Fibroblast of lung (primary cell): ENCODE results near the gene DBNL. TPM values are rescaled to one million over a fixed set of nuclear protein-coding genes. Genes with fewer than 3 reads are reported as not detected.
"Not testable (repeated sequence)": the region's sequence is repeated elsewhere in the genome, so short reads cannot be mapped to it uniquely, and the experiment has no call there.

Experiments used
- DNase-seq, 2 donors: peaks; one replicate each; pipeline versions ENCODE4 v3.0.0 to v3.0.0-alpha.2; 2010; ENCODE audit warnings: low read depth in 2 of 2
- H2AFZ ChIP-seq: 2 replicates; pipeline ENCODE4 v1.5.1; 2012; ENCODE audit warnings: low read length, control low read depth, inconsistent platforms
- H3K27ac ChIP-seq: 2 replicates; pipeline ENCODE4 v1.5.1; 2011; ENCODE audit warnings: low read length, control low read depth; ENCODE audit not compliant: insufficient read depth
- H3K27me3 ChIP-seq: 2 replicates; pipeline ENCODE4 v1.5.1; 2011; ENCODE audit warnings: mild to moderate bottlenecking, low read length; ENCODE audit not compliant: control insufficient read depth, insufficient read depth
- H3K36me3 ChIP-seq: 2 replicates; pipeline ENCODE4 v1.5.1; 2011; ENCODE audit warnings: low read length; ENCODE audit not compliant: control insufficient read depth, insufficient read depth
- H3K4me1 ChIP-seq: 2 replicates; pipeline ENCODE4 v1.5.1; 2011; ENCODE audit warnings: low read length; ENCODE audit not compliant: control insufficient read depth, insufficient read depth; ENCODE audit errors: extremely low read depth
- H3K4me2 ChIP-seq: 2 replicates; pipeline ENCODE4 v1.5.1; 2011; ENCODE audit warnings: low read length, control low read depth; ENCODE audit not compliant: insufficient read depth; ENCODE audit errors: extremely low read depth
- H3K4me3 ChIP-seq, 4 experiments: fragments of 200-600 bp in 1 of 4; sonication (generic) in 1 of 4; replicated peaks in 1 of 4; 2 replicates each; pipeline ENCODE4 v1.5.1; 2011 to 2016; ENCODE audit warnings: low read length in 4 of 4, low read depth in 3 of 4, mild to moderate bottlenecking in 3 of 4, control low read depth in 2 of 4, inconsistent platforms in 1 of 4, mixed read lengths in 1 of 4; ENCODE audit not compliant: insufficient read depth in 1 of 4; ENCODE audit errors: control extremely low read depth in 1 of 4
- H3K79me2 ChIP-seq: 2 replicates; pipeline ENCODE4 v1.5.1; 2012; ENCODE audit warnings: mild to moderate bottlenecking, low read length, inconsistent platforms; ENCODE audit not compliant: control insufficient read depth, insufficient read depth
- H3K9ac ChIP-seq: 2 replicates; pipeline ENCODE4 v1.5.1; 2011; ENCODE audit warnings: mild to moderate bottlenecking, low read length, control low read depth; ENCODE audit not compliant: insufficient read depth
- H3K9me3 ChIP-seq: 2 replicates; pipeline ENCODE4 v1.5.1; 2012; ENCODE audit warnings: low read depth, low read length; ENCODE audit not compliant: control insufficient read depth, insufficient read depth
- H4K20me1 ChIP-seq: 2 replicates; pipeline ENCODE4 v1.5.1; 2011; ENCODE audit warnings: low read length; ENCODE audit not compliant: control insufficient read depth, insufficient read depth; ENCODE audit errors: extremely low read depth
- EZH2 ChIP-seq: IDR thresholded peaks from 2 replicates; pipeline ENCODE4 v1.5.1; 2012; ENCODE audit warnings: low read length, control low read depth, mild to moderate bottlenecking; ENCODE audit errors: missing control alignments
- polyA plus RNA-seq, 2 donors: library from polyadenylated mRNA; depleted of rRNA in 1 of 2; stranded (reverse) in 1 of 2; unstranded in 1 of 2; fragments of >200 nt; gene quantifications; 2 replicates each; pipeline ENCODE4 v1.2.1, GENCODE V29; 2011 to 2012; ENCODE audit warnings: missing spikeins in 1 of 2
- total RNA-seq: library from RNA; depleted of rRNA; stranded (reverse); fragments of >200 nt; gene quantifications from 2 replicates; pipeline ENCODE4 v1.2.1, GENCODE V29; 2014
- TF ChIP-seq, protein P1 (sequence below), 2 donors: IDR thresholded peaks in 1 of 2; conservative IDR thresholded peaks in 1 of 2; 1 replicate in 1 of 2; 2 replicates in 1 of 2; pipeline ENCODE4 v1.5.1; 2011 to 2012; ENCODE audit warnings: low read length in 2 of 2, control low read depth in 1 of 2, inconsistent platforms in 1 of 2, low read depth in 1 of 2, mild to moderate bottlenecking in 1 of 2

Gene DBNL
- total and polyA plus RNA-seq, 2 donors (not counting 1 experiment from before 2014, with no cell fraction given): 86.4 to 88.2 TPM

DNA sequence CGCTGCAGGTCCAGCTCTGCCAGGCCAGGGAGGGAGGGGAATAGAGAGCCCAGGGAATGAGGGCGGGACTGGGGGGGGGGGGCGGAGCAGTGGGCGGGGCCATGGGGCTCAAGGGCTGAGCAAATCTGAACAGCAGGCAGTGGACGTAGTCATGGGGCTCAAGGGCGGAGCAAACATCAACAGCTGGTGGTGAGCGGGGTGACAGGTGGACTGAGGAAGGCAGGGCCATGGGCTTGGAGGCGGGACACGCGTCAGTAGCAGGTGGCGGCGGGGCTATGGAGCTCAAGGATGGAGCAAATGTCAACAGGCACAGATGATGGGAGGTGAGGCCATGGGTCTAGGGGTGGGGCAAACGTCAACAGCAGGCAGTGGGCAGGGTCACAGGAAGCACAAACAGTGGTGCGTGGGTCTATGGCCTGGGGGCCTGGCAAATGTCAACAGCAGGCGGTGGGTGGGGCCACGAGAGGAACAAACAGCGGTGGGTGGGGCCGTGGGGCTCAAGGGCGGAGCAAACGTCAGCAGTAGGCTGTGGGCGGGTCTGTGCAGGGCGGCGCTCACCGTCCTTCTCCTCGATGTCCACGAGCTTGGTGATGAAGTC, 5.4 kb upstream of the DBNL start:
- not testable (repeated sequence) for H3K36me3 ChIP-seq, H3K27me3 ChIP-seq, H3K27ac ChIP-seq, H3K9ac ChIP-seq, H3K79me2 ChIP-seq, H3K9me3 ChIP-seq, H3K4me1 ChIP-seq, H4K20me1 ChIP-seq
- Histone ChIP-seq H3K4me3 (peak overlapping the region in 1 of 4 experiments; percentile 40), H2AFZ (peak overlapping the region; percentile 59), H3K4me2 (peak overlapping the region; percentile 68)
- DNase-seq: peak; percentile 25 to 27

DNA sequence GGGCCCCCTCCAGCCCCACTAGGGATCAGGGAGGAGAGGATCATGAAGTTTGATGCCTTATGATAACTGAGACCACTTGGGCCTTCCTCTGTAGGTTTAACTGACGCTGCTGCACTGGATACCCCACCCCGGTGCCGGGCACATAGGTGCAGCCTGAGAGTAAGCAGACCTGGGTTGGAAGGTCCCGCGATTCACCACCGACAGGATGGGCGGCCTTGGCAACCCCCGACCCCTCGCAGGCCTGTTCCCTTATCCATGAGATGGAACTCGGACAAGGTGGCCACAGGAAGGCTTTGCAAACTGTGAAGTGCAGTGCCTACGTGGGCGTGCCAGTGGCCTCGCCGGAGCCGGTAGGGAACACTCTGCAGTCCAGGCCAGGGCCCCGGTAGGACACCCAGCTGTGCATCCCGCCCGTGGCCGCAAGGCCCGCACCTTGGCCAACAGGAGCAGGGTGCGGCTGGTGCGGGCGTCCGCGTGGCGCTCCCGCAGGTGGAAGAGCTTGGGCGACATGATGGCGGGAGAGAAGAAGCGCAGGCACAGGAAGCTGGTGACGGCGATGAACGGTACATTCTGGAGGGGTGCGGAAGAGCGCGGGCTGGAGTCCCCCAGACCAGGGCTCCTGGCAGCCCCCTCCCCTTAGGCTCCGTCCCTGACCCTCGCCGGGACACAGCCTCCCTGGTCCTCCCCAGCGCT, 4.6 kb upstream of the DBNL start:
- not testable (repeated sequence) for H3K27me3 ChIP-seq, H2AFZ ChIP-seq, H4K20me1 ChIP-seq, H3K9ac ChIP-seq, H3K4me3 ChIP-seq, H3K36me3 ChIP-seq, H3K27ac ChIP-seq, H3K9me3 ChIP-seq, H3K4me1 ChIP-seq, DNase-seq, H3K79me2 ChIP-seq, H3K4me2 ChIP-seq

DNA sequence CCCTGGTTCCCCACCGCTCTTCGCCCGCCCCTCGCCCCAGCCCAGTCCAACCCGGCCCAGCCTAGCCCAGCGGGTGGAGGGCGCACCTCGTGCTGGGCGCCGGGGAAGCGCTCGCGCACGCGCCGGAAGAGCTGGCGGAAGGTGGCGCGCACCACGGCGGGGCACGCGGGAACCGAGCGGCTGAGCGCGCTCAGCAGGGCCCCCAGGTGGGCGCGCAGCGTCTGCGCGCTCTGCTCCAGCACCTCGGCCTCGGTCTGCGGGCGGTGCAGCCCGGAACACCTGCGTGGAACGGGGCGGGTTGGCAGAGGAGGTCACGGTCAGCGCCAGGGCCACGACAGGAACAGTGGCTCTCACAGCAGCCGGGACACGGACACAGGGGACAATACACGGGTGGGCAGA, 4.0 kb upstream of the DBNL start:
- not testable (repeated sequence) for H3K36me3 ChIP-seq, H3K9ac ChIP-seq, H3K27ac ChIP-seq, H3K79me2 ChIP-seq, H2AFZ ChIP-seq, H3K4me3 ChIP-seq, H4K20me1 ChIP-seq, H3K4me1 ChIP-seq, H3K27me3 ChIP-seq, H3K9me3 ChIP-seq, DNase-seq
- H3K4me2 ChIP-seq: peak overlapping the region; percentile 25

DNA sequence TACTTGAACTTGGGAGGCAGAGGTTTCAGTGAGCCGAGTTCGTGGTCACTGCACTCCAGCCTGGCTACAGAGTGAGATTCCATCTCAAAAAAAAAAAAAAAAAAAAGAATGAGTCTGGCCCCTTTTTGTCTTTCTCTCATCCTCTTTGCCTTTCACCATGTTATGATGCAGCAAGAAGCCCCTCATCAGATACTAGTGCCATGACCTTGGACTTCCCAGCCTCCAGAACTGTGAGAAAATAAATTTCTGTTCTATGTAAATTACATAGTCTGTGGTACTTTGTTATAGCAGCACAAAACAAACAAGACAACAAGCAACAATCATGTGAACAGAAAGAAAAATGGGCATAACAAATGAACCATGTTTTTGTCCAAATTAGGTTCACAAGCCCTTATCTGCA, 2.3 kb upstream of the DBNL start:
- DNase-seq: no peak
- Histone ChIP-seq H3K4me2 (no peak overlapping the region), H3K79me2 (peaks cover 26% of the 10 kb centered on the region)

More for the DNA sequence above, 2.3 kb upstream of the DBNL start:
- H3K9me3 ChIP-seq: no peaks in the 10 kb centered on the region
- no peak overlapping the region for H2AFZ ChIP-seq
- no peak for TF ChIP-seq EZH2
- TF ChIP-seq, protein P1, sequence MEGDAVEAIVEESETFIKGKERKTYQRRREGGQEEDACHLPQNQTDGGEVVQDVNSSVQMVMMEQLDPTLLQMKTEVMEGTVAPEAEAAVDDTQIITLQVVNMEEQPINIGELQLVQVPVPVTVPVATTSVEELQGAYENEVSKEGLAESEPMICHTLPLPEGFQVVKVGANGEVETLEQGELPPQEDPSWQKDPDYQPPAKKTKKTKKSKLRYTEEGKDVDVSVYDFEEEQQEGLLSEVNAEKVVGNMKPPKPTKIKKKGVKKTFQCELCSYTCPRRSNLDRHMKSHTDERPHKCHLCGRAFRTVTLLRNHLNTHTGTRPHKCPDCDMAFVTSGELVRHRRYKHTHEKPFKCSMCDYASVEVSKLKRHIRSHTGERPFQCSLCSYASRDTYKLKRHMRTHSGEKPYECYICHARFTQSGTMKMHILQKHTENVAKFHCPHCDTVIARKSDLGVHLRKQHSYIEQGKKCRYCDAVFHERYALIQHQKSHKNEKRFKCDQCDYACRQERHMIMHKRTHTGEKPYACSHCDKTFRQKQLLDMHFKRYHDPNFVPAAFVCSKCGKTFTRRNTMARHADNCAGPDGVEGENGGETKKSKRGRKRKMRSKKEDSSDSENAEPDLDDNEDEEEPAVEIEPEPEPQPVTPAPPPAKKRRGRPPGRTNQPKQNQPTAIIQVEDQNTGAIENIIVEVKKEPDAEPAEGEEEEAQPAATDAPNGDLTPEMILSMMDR (conservative IDR thresholded peaks at IDR 0.05 in 1 of 2, IDR thresholded peaks at IDR 0.05 in 1 of 2; ENCODE audit: low read depth in 1 of 2, low read length in 2 of 2): no peak
- no peak overlapping the region for H3K4me3 ChIP-seq
- peaks cover 5% of the 10 kb centered on the region for H3K36me3 ChIP-seq
- peaks cover 4% of the 10 kb centered on the region for H3K4me1 ChIP-seq
- no peak overlapping the region for H3K9ac ChIP-seq
- no peaks in the 10 kb centered on the region for H3K27me3 ChIP-seq
- H3K27ac ChIP-seq: no peak overlapping the region
- no peaks in the 10 kb centered on the region for H4K20me1 ChIP-seq
